SK-N-SH (cell line): ENCODE results near the gene SP140.

Experiments
- CTCF ChIP-seq: fragments of 200-600 bp; sonication (generic); IDR thresholded peaks from 2 replicates; pipeline ENCODE4 v1.6.1; 2017; ENCODE audit warnings: antibody characterized with exemption, mild to moderate bottlenecking, moderate library complexity
- GABPA ChIP-seq: IDR thresholded peaks from 2 replicates; pipeline ENCODE4 v1.4.0; 2012; ENCODE audit warnings: low read depth, mild to moderate bottlenecking
- GATA2 ChIP-seq: sonication (generic); formaldehyde crosslinking; IDR thresholded peaks from 2 replicates; pipeline ENCODE4 v1.5.0; 2020; ENCODE audit warnings: mild to moderate bottlenecking, missing genetic modification reagents
- POLR2AphosphoS5 ChIP-seq: IDR thresholded peaks from 2 replicates; pipeline ENCODE4 v1.6.1; 2012; ENCODE audit warnings: low read depth, low read length
- RAD21 ChIP-seq: IDR thresholded peaks from 2 replicates; pipeline ENCODE4 v1.6.1; 2012; ENCODE audit warnings: mild to moderate bottlenecking, low read length
- RCOR1 ChIP-seq: fragments of 150-350 bp; IDR thresholded peaks from 2 replicates; pipeline ENCODE4 v1.6.1; 2017; ENCODE audit warnings: antibody characterized with exemption, low read length

GRCh38 chr2:230234845-230235244 lies 9.3 kb downstream of the SP140 start:
- TF ChIP-seq GABPA (no peak), CTCF (no peak), POLR2AphosphoS5 (no peak), GATA2 (CRISPR knock-in tag) (no peak), RCOR1 (no peak), RAD21 (no peak)
